Right lobe of liver (tissue), 6 donors: ENCODE measurements around the gene DNAH17. TPM values are rescaled to one million over a fixed set of nuclear protein-coding genes. Genes with fewer than 3 reads are reported as not detected.

Experiments used
- ATAC-seq, 4 donors: fragments of 200-7000 bp; cut with Tn5 transposase; one replicate each; pipeline ENCODE4 v1.9.1; 2020; ENCODE audit warnings: mild to moderate bottlenecking in 4 of 4, moderate library complexity in 4 of 4
- DNase-seq, 3 donors: peaks; one replicate each; pipeline ENCODE4 v3.0.0-alpha.2; 2020
- H3K27ac ChIP-seq, 3 donors: fragments of 200-600 bp; one replicate each; pipeline ENCODE4 v1.8.0; 2022
- H3K27me3 ChIP-seq, 2 donors: fragments of 200-600 bp; one replicate each; pipeline ENCODE4 v1.8.0; 2022
- H3K36me3 ChIP-seq, 4 donors: fragments of 200-600 bp; sonication (generic) in 1 of 4; one replicate each; pipeline versions ENCODE4 v1.5.1 to v1.8.0; 2017 to 2022; ENCODE audit warnings: control low read depth in 1 of 4
- H3K4me1 ChIP-seq, 4 donors: fragments of 200-600 bp; sonication (generic) in 1 of 4; one replicate each; pipeline versions ENCODE4 v1.5.1 to v1.8.0; 2017 to 2022; ENCODE audit warnings: control low read depth in 1 of 4
- H3K4me3 ChIP-seq, 3 donors: fragments of 200-600 bp; one replicate each; pipeline ENCODE4 v1.8.0; 2022
- H3K9me3 ChIP-seq, 4 donors: fragments of 200-600 bp; sonication (generic) in 1 of 4; one replicate each; pipeline versions ENCODE4 v1.5.1 to v1.8.0; 2017 to 2022; ENCODE audit warnings: control low read depth in 1 of 4
- POLR2A ChIP-seq: fragments of 450-650 bp; IDR thresholded peaks from one replicate; pipeline ENCODE4 v1.6.1; 2017; ENCODE audit warnings: antibody characterized with exemption, mild to moderate bottlenecking
- WGBS: methylation state at CpG from one replicate; pipeline ENCODE4 v1.1.6; 2018; ENCODE audit warnings: low coverage, low lambda C conversion rate; ENCODE audit not compliant: insufficient coverage; ENCODE audit errors: missing lambda C conversion rate; 5-methylcytosine and 5-hydroxymethylcytosine counted together
- intact Hi-C, 2 donors: fragments of 100-400 bp; cut with DNase I; formaldehyde crosslinking; loops; one replicate each; pipeline versions ENCODE4 v1.11.2 to v1.14.1; 2022
- total RNA-seq, 6 experiments: library from RNA; depleted of rRNA in 2 of 6; stranded (reverse); fragments of >200 nt in 2 of 6; fragmentation: NEBNext Ultra II Directional in 3 of 6; extraction: Animal tissue kit (Norgen Biotek cat#: 25700) in 3 of 6; gene quantifications; one replicate each; pipeline versions ENCODE4 v1.1.0 to v1.2.4, GENCODE V29; 2016 to 2023
- TF ChIP-seq, protein P1 (sequence below), 4 donors: fragments of 200-600 bp in 3 of 4; fragments of 450-650 bp in 1 of 4; IDR thresholded peaks; one replicate each; pipeline versions ENCODE4 v1.5.1 to v1.8.0; 2016 to 2022; ENCODE audit warnings: antibody characterized with exemption in 4 of 4, mild to moderate bottlenecking in 2 of 4
- donor health status: DM: no; HTN: yes; CAD: no.
- donor health status: DM: no; HTN: no; CAD: no.
- donor health status: DM: no; HTN: no; CAD: no.
- donor health status: DM: no; HTN: yes; CAD: no.
- donor health status: DM: no; HTN: yes; CAD: no.

The DNAH17 gene
- total RNA-seq, 6 experiments from 2014 or later = 0.04 TPM; not detected in 5

DNA sequence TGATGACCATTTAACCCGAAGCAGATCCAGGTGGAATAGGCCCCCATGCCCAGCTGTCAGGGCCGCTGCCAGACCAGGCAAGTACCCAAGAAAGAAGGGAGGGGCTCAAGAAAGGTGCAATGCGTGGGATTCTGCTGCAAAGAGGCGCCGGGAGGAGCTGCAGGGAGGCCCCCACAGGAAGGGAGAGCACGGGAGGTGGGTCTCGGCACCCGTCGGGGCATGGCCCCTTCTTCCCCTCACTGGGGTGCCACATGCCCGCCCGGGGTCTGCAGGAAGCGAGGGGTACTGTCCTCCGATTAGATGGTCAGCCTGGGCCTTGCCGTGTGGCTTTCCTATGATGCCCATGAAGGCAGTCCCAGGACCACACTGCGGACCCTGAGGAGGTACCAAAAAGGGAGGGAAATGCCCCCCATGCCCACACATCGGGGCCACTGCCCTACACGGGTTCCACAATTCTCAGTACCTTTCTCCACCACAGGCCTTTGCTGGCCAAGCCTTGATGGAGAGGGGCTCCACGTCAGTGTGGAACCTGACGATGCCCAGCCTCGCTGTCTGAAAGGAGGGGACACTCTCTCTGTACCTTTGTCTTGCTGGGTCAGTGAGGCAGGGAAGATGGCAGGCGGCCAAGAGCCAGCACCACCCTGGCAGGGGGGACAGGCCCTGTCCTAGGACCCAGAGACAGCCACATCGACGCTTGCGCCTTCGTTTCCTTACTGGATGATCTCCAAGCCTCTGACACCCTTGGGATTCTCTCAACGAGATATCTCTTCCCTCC lies 45.5 kb upstream of the DNAH17 start:
- H3K9me3 ChIP-seq = no peaks in the 10 kb centered on the region
- WGBS = 76% methylated on average over 14 of the region's 26 CpGs
- TF ChIP-seq, protein P1, sequence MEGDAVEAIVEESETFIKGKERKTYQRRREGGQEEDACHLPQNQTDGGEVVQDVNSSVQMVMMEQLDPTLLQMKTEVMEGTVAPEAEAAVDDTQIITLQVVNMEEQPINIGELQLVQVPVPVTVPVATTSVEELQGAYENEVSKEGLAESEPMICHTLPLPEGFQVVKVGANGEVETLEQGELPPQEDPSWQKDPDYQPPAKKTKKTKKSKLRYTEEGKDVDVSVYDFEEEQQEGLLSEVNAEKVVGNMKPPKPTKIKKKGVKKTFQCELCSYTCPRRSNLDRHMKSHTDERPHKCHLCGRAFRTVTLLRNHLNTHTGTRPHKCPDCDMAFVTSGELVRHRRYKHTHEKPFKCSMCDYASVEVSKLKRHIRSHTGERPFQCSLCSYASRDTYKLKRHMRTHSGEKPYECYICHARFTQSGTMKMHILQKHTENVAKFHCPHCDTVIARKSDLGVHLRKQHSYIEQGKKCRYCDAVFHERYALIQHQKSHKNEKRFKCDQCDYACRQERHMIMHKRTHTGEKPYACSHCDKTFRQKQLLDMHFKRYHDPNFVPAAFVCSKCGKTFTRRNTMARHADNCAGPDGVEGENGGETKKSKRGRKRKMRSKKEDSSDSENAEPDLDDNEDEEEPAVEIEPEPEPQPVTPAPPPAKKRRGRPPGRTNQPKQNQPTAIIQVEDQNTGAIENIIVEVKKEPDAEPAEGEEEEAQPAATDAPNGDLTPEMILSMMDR (IDR thresholded peaks at IDR 0.05) = no peak
- no peak for DNase-seq
- no peak overlapping the region for H3K4me3 ChIP-seq
- H3K4me1 ChIP-seq = no peaks in the 10 kb centered on the region
- no peak for ATAC-seq
- no peak overlapping the region for H3K27ac ChIP-seq
- no peaks in the 10 kb centered on the region for H3K27me3 ChIP-seq
- H3K36me3 ChIP-seq = no peaks in the 10 kb centered on the region
- intact Hi-C loops = no loop called here

DNA sequence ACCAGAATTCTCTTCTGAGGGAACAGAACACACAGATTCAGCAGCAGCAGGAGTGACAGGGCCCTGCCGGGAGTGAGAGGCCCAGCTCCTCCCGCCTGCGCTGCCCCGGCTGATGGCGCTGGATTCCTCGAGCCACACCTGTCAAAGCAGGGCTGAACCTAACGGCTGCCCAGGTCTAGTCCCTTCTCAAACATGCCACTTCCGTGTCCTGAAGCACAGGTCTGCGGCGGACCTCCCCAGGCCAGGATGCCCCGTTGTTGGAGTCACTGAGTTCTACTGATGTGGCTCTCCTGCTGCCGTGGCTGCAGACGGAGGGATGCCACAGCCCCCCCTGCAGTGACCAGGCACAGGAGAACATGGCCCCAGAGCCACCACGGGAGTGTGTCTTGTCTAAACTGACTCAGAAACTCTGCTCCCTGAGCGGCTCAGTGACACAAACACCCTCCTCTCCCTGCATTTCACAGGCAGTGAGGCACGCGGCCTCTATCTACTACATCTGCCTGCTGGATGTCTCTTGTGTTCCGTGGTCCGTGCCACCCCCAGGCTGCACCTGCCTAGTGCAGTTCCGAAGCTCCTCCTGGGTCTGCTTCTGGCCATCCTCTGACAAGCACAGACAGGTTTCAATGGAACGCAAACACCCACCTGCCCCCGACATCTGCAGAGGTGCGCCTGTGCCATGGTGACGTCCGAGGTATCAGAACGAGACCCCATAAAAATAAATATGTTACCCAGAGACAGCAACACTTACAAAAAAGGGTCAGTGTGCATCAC lies 44.7 kb upstream of the DNAH17 start:
- ATAC-seq (no peak), DNase-seq (no peak)
- H3K4me1 ChIP-seq = no peaks in the 10 kb centered on the region
- H3K4me3 ChIP-seq = no peak overlapping the region
- H3K27ac ChIP-seq = no peak overlapping the region
- TF ChIP-seq POLR2A = no peak
- TF ChIP-seq, protein P1 (IDR thresholded peaks at IDR 0.05) = no peak
- no peaks in the 10 kb centered on the region for H3K9me3 ChIP-seq
- H3K27me3 ChIP-seq = no peaks in the 10 kb centered on the region
- H3K36me3 ChIP-seq = no peaks in the 10 kb centered on the region
- intact Hi-C loops = no loop called here
- WGBS = 77% methylated on average over 10 of the region's 26 CpGs

DNA sequence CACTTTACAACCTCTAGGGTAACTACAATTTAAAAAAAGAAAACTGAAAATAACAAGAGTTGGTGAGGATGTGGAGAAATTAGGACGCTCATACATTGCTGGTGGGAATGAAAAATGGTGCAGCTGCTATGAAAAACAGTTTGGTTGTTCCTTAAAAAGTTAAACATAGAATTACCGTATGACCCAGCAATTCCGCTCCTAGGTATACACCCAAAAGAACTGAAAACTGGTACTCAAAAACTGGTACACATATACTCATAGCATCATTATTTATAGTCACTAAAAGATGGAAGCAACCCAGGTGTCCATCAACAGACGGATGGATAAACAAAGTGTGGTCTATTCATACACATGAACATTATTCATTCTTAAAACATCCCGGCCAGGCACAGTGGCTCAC lies 42.9 kb upstream of the DNAH17 start:
- no peaks in the 10 kb centered on the region for H3K27me3 ChIP-seq
- no peak overlapping the region for H3K4me3 ChIP-seq
- H3K27ac ChIP-seq = no peak overlapping the region
- no peaks in the 10 kb centered on the region for H3K9me3 ChIP-seq
- intact Hi-C loops = no loop called here
- no peaks in the 10 kb centered on the region for H3K36me3 ChIP-seq
- WGBS = 66% methylated on average over 5 of the region's 5 CpGs
- TF ChIP-seq, protein P1 (IDR thresholded peaks at IDR 0.05) = no peak
- no peak for TF ChIP-seq POLR2A
- DNase-seq (no peak), ATAC-seq (no peak)
- H3K4me1 ChIP-seq = no peaks in the 10 kb centered on the region

DNA sequence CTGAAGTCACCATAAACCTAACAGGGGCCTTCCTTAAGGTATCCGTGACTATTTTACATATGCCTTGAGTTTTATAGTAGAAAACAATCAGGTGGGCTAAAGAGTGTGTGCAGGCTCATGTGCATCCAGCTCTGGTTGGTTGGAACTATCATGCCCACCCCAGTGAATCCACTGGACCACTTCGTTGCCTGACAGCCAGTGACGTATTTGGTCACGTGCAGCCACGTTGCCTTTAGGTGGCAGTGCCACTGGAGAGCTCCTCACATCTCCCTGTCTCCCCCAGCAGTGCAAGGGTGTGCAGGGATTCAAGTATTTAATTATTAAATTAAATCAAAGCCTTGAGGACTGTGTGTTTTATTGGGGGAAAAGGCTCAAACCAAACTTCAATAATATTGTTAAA lies 42.1 kb upstream of the DNAH17 start:
- H3K36me3 ChIP-seq = no peaks in the 10 kb centered on the region

More for the DNA sequence above, 42.1 kb upstream of the DNAH17 start:
- no peaks in the 10 kb centered on the region for H3K4me1 ChIP-seq
- no peak overlapping the region for H3K27ac ChIP-seq
- intact Hi-C loops = no loop called here
- H3K4me3 ChIP-seq = no peak overlapping the region
- TF ChIP-seq POLR2A = no peak
- TF ChIP-seq, protein P1 (IDR thresholded peaks at IDR 0.05) = no peak
- no peaks in the 10 kb centered on the region for H3K27me3 ChIP-seq
- WGBS = no CpG with 5 or more reads among the region's 5 CpGs
- no peak for ATAC-seq
- H3K9me3 ChIP-seq = no peaks in the 10 kb centered on the region
- DNase-seq = no peak
